Ecto neural progenitor cell (in vitro differentiated cells): ENCODE measurements around the gene MAPK9.

Experiments
- DNase-seq: peaks from one replicate; pipeline ENCODE4 v3.0.0-alpha.2; 2018; ENCODE audit warnings: low spot score

Gene MAPK9

GRCh38 chr5:180205916-180206315, 86.0 kb downstream of the MAPK9 start:
- DNase-seq: no peak

DNA sequence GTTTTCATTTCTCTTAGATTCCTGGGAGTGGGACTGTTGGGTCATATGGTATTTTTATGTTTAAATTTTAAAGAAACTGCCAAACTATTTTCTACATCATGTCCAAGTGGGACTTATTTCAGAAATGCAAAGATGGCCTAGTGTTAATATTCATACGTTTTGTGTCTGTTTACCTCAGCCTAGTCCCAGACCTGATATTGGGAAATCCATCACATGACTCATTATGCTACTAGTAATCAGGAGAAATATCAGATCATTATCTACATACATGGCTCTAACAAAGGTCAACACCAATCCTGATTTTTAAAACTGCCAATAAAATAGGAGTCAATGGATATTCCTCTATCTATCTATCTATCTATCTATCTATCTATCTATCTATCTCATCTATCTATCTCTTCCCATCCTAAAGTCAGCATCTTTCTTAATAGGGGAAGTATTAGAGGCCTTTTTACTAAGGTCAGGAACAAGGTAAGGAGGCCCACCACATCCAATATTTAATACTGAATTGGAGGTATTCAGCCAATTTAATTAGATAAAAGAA, 87.5 kb downstream of the MAPK9 start:
- no peak for DNase-seq

GRCh38 chr5:180202939-180203573, 88.8 kb downstream of the MAPK9 start:
- DNase-seq: no peak

DNA sequence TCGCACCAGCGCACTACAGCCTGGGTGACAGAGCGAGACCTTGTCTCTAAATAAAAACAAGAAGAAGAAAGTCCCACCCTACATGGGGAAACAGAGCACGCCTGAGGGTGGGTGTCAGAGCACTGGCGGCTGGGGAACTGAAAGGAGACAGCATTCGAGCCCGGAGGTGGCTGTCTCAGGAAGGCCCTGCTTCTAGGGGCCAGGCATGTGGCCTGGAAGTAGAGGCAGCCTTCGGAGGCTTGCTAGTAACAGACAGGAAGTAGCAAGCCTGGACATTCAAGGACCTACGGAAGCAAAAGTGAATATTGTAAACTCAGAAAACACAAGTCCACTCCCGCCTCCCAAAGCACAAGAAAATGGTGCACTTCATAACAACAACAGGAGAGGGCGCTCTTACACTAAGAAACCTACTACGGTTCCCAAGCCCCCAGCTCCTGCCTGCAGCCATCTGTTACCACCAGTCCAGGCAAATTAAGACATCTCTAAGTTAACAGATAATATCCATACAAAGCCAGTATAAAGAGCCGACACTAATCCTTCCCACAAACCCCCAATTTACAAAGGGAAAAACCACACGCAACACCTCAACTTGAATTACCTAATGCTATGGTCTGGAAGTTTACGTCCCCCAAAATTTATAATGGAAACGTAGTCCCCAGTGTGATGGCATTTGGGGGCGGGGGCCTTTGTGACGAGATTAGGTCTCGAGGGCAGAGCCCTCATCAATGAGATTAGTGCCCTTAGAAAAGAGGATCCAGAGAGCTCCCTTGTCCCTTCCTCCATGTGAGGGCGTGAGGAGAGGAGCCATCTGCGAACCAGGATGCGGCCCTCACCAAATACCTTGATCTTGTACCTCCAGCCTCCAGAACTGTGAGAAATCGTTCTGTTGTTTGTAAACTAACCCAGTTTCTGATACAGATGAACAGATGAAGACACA, 90.6 kb downstream of the MAPK9 start:
- DNase-seq: no peak

GRCh38 chr5:180199390-180199789, 92.5 kb downstream of the MAPK9 start:
- DNase-seq: no peak

DNA sequence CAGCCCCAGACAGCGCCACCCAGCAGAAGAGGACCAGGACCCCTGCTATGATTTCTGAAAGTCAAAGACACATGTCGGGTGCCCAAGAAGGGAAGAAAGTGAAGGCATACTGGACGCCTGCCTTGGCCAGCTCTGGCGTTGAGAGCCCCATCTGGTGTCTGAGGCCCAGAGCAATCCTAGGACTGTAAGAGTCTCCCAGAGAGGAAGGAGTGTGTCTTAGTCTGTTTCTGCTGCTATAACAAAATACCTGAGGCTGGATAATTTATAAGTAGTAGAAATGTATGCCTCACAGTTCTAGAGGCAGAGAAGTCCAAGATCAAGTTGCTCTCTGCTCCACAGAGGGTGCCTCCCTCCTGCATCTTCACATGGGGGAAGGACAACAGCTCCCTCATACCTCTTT, 93.7 kb downstream of the MAPK9 start:
- DNase-seq: no peak

- DNase-seq: no peak
Observed at GRCh38 chr5:180197016-180197702, 94.7 kb downstream of the MAPK9 start.

- peak; percentile 39 for DNase-seq
Observed at GRCh38 chr5:180194410-180195345, 97.2 kb downstream of the MAPK9 start.

DNA sequence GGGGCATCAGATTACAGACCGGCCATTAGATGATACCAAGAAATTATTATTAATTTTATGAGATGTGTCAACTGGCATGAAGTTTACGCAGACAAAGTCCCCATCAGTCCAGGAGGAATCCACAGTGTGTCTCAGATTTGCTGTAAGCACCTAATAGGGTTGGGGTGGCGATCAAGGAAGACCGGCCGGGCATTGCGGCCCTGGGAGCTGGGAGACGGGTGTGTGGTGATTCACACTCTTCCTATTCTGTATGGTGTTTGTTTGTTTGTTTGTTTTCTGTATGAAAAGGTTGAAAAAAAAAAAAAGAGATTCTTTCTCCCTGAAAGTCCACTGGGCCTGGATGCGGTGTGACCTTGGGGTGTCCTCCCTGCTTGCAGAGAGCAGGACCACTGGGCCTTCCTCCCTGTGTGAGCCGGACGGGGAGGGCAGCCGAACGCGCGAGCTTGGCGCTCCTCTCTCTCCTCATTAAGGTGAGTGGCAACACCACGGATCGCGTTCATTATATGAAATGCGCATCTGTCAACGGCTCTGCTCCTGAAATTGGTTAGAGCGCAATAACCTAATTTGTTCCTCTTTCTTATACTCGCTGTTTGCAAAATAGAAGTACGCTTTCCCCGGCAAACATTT, 98.0 kb downstream of the MAPK9 start:
- DNase-seq: no peak

- DNase-seq: no peak
Observed at GRCh38 chr5:180191716-180192115, 100.2 kb downstream of the MAPK9 start.

- no peak for DNase-seq
Observed at GRCh38 chr5:180187767-180188166, 104.1 kb downstream of the MAPK9 start.
